GM23248 (cell line): ENCODE data around the gene POMGNT1. TPM values are rescaled to one million over a fixed set of nuclear protein-coding genes. Genes with fewer than 3 reads are reported as not detected.
A peak's percentile ranks its signal among the peaks of the same experiment; 100 is the strongest.

Source experiments
- DNase-seq: peaks from one replicate; pipeline ENCODE4 v3.0.0-alpha.2; 2015
- H2AFZ ChIP-seq: fragments of 200-600 bp; sonication (generic); 2 replicates; pipeline ENCODE4 v1.6.1; 2016; ENCODE audit warnings: antibody characterized with exemption
- H3F3A ChIP-seq: fragments of 200-600 bp; sonication (generic); 2 replicates; pipeline ENCODE4 v1.6.1; 2016; ENCODE audit warnings: mild to moderate bottlenecking, antibody characterized with exemption, mixed run types; ENCODE audit not compliant: insufficient read depth
- H3K27ac ChIP-seq: fragments of 200-600 bp; sonication (generic); 2 replicates; pipeline ENCODE4 v1.5.1; 2016; ENCODE audit warnings: mild to moderate bottlenecking
- H3K27me3 ChIP-seq: fragments of 200-600 bp; sonication (generic); replicated peaks from 2 replicates; pipeline ENCODE4 v1.6.1; 2016; ENCODE audit warnings: mild to moderate bottlenecking; ENCODE audit not compliant: insufficient read depth
- H3K36me3 ChIP-seq: fragments of 200-600 bp; sonication (generic); 2 replicates; pipeline ENCODE4 v1.6.1; 2016; ENCODE audit warnings: low read depth, mild to moderate bottlenecking
- H3K4me1 ChIP-seq: fragments of 200-600 bp; sonication (generic); 2 replicates; pipeline ENCODE4 v1.6.1; 2016; ENCODE audit warnings: mild to moderate bottlenecking; ENCODE audit not compliant: insufficient read depth
- H3K4me2 ChIP-seq: fragments of 200-600 bp; sonication (generic); one replicate; pipeline ENCODE4 v1.6.1; 2016; ENCODE audit warnings: mild to moderate bottlenecking; ENCODE audit not compliant: unreplicated experiment
- H3K4me3 ChIP-seq: fragments of 200-600 bp; sonication (generic); 2 replicates; pipeline ENCODE4 v1.5.1; 2016; ENCODE audit warnings: mild to moderate bottlenecking
- H3K79me2 ChIP-seq: fragments of 200-600 bp; sonication (generic); 2 replicates; pipeline ENCODE4 v1.6.1; 2016; ENCODE audit warnings: mild to moderate bottlenecking; ENCODE audit not compliant: insufficient read depth
- H3K9ac ChIP-seq: fragments of 200-600 bp; sonication (generic); 2 replicates; pipeline ENCODE4 v1.6.1; 2016; ENCODE audit warnings: mild to moderate bottlenecking
- H3K9me2 ChIP-seq: fragments of 200-600 bp; sonication (generic); 2 replicates; pipeline ENCODE4 v1.6.1; 2016; ENCODE audit warnings: mixed run types, mild to moderate bottlenecking, moderate library complexity; ENCODE audit not compliant: insufficient read depth
- H3K9me3 ChIP-seq: fragments of 200-600 bp; sonication (generic); one replicate; pipeline ENCODE4 v1.6.1; 2017; ENCODE audit warnings: low read depth
- H4K20me1 ChIP-seq: fragments of 200-600 bp; sonication (generic); 2 replicates; pipeline ENCODE4 v1.6.0; 2016; ENCODE audit not compliant: insufficient read depth
- EZH2 ChIP-seq: fragments of 200-600 bp; sonication (generic); IDR thresholded peaks from 2 replicates; pipeline ENCODE4 v1.6.1; 2018; ENCODE audit warnings: antibody characterized with exemption, mild to moderate bottlenecking; ENCODE audit not compliant: insufficient read depth, poor library complexity, severe bottlenecking
- EZH2phosphoT487 ChIP-seq: fragments of 200-600 bp; sonication (generic); IDR thresholded peaks from 2 replicates; pipeline ENCODE4 v1.6.1; 2018; ENCODE audit warnings: antibody characterized with exemption, moderate library complexity, mild to moderate bottlenecking, low read depth; ENCODE audit not compliant: insufficient read depth
- WGBS, 2 experiments: methylation state at CpG; one replicate each; pipeline ENCODE4 v1.1.6; 2015 to 2017; ENCODE audit warnings: low lambda C conversion rate in 2 of 2, low coverage in 1 of 2; ENCODE audit errors: missing lambda C conversion rate in 2 of 2; 5-methylcytosine and 5-hydroxymethylcytosine counted together
- in situ Hi-C: fragments of 300-500 bp; cut with MboI; formaldehyde crosslinking; loops from 2 replicates; pipeline ENCODE4 v1.15.0; 2020
- polyA plus RNA-seq: library from polyadenylated mRNA; unstranded; fragments of >200 nt; fragmentation: Nextera tagmentation; extraction: Ambion mirVana; gene quantifications from 2 replicates; pipeline ENCODE4 v1.2.1, GENCODE V29; 2016
- total RNA-seq: library from RNA; depleted of rRNA; stranded (reverse); fragments of >200 nt; shearing (Covaris generic); gene quantifications from 2 replicates; pipeline ENCODE4 v1.2.3, GENCODE V29; 2014

Gene POMGNT1
- total and polyA plus RNA-seq, 2 experiments from 2014 or later, result 57.6 to 79.1 TPM

GRCh38 chr1:46197560-46197963 is 672 bp downstream of the POMGNT1 start:
- no peaks in the 10 kb centered on the region for H3K36me3 ChIP-seq
- WGBS, 2 experiments, result 43 to 46% methylated on average over 8 to 9 of the region's 9 CpGs
- no peaks in the 10 kb centered on the region for H4K20me1 ChIP-seq
- no peak overlapping the region for H3K27ac ChIP-seq
- peak; percentile 35 for DNase-seq
- peaks cover 9% of the 10 kb centered on the region; the same call in 1 of the 2 replicates for H3K4me1 ChIP-seq
- H3K27me3 ChIP-seq, result no peaks in the 10 kb centered on the region
- TF ChIP-seq EZH2, result no peak
- TF ChIP-seq EZH2phosphoT487, result no peak
- H3K9me3 ChIP-seq, result no peaks in the 10 kb centered on the region
- no peaks in the 10 kb centered on the region for H3K9me2 ChIP-seq
- H3F3A ChIP-seq, result no peaks in the 10 kb centered on the region
- in situ Hi-C loops, result no loop called here
- H3K79me2 ChIP-seq, result peaks cover 6% of the 10 kb centered on the region
- peak overlapping the region; percentile 88 for H3K4me2 ChIP-seq
- H2AFZ ChIP-seq, result peak overlapping the region; percentile 88
- peak overlapping the region; percentile 97 for H3K4me3 ChIP-seq
- H3K9ac ChIP-seq, result peak overlapping the region; percentile 91

- Histone ChIP-seq H4K20me1 (no peaks in the 10 kb centered on the region), H3F3A (no peaks in the 10 kb centered on the region), H3K4me2 (no peak overlapping the region), H3K9ac (no peak overlapping the region), H3K27me3 (no peaks in the 10 kb centered on the region), H3K9me3 (no peaks in the 10 kb centered on the region), H3K4me3 (no peak overlapping the region), H3K4me1 (peaks cover 9% of the 10 kb centered on the region; the same call in 1 of the 2 replicates), H3K27ac (no peak overlapping the region), H2AFZ (no peak overlapping the region), H3K79me2 (peaks cover 6% of the 10 kb centered on the region), H3K9me2 (no peaks in the 10 kb centered on the region), H3K36me3 (no peaks in the 10 kb centered on the region)
- DNase-seq, result no peak
- TF ChIP-seq EZH2phosphoT487 (no peak), EZH2 (no peak)
- in situ Hi-C loops, result no loop called here
- WGBS, 2 experiments, result 88 to 90% methylated on average over 9 of the region's 9 CpGs
Observed at GRCh38 chr1:46196609-46197008, 1.6 kb downstream of the POMGNT1 start.

- peaks cover 6% of the 10 kb centered on the region for H3K79me2 ChIP-seq
- no peak overlapping the region for H2AFZ ChIP-seq
- WGBS, 2 experiments, result 73 to 84% methylated on average over 5 of the region's 5 CpGs
- no peak for DNase-seq
- H3K9me2 ChIP-seq, result no peaks in the 10 kb centered on the region
- H3K27me3 ChIP-seq, result no peaks in the 10 kb centered on the region
- TF ChIP-seq EZH2 (no peak), EZH2phosphoT487 (no peak)
- no peak overlapping the region for H3K9ac ChIP-seq
- no peak overlapping the region for H3K27ac ChIP-seq
- peaks cover 9% of the 10 kb centered on the region; the same call in 1 of the 2 replicates for H3K4me1 ChIP-seq
- H3K4me3 ChIP-seq, result no peak overlapping the region
- no peak overlapping the region for H3K4me2 ChIP-seq
- no peaks in the 10 kb centered on the region for H3F3A ChIP-seq
- in situ Hi-C loops, result no loop called here
- no peaks in the 10 kb centered on the region for H3K9me3 ChIP-seq
- no peaks in the 10 kb centered on the region for H4K20me1 ChIP-seq
- H3K36me3 ChIP-seq, result no peaks in the 10 kb centered on the region
Observed at GRCh38 chr1:46194641-46195193, 3.5 kb downstream of the POMGNT1 start.

GRCh38 chr1:46193984-46194570 is 4.2 kb downstream of the POMGNT1 start:
- no peak overlapping the region for H3K4me2 ChIP-seq
- no peak overlapping the region for H3K4me3 ChIP-seq
- no peak for DNase-seq
- H2AFZ ChIP-seq, result no peak overlapping the region
- H3K9ac ChIP-seq, result no peak overlapping the region
- H3F3A ChIP-seq, result no peaks in the 10 kb centered on the region
- H4K20me1 ChIP-seq, result no peaks in the 10 kb centered on the region
- in situ Hi-C loops, result no loop called here
- no peak overlapping the region for H3K27ac ChIP-seq
- whole genome bisulfite sequencing, 2 experiments, result 96 to 97% methylated on average over 8 of the region's 9 CpGs
- no peaks in the 10 kb centered on the region for H3K36me3 ChIP-seq
- H3K79me2 ChIP-seq, result peaks cover 6% of the 10 kb centered on the region
- no peak for TF ChIP-seq EZH2phosphoT487
- no peak for TF ChIP-seq EZH2
- peaks cover 9% of the 10 kb centered on the region; the same call in 1 of the 2 replicates for H3K4me1 ChIP-seq
- no peaks in the 10 kb centered on the region for H3K9me3 ChIP-seq
- no peaks in the 10 kb centered on the region for H3K27me3 ChIP-seq
- no peaks in the 10 kb centered on the region for H3K9me2 ChIP-seq
